Upper lobe of left lung (tissue), 4 donors: ENCODE measurements around the gene SELENOW.

Experiments
- EP300 ChIP-seq, 4 donors: sonication (generic); formaldehyde crosslinking; IDR thresholded peaks; one replicate each; pipeline ENCODE4 v1.5.1; 2017; ENCODE audit warnings: antibody characterized with exemption in 4 of 4, control low read depth in 2 of 4
- POLR2AphosphoS5 ChIP-seq, 2 donors: sonication (generic); formaldehyde crosslinking; IDR thresholded peaks; one replicate each; pipeline ENCODE4 v1.5.1; 2017; ENCODE audit warnings: antibody characterized with exemption in 2 of 2
- TF ChIP-seq, protein P1 (sequence below), 6 experiments: fragments of 450-650 bp in 4 of 6; fragments of 200-600 bp in 2 of 6; sonication (generic) in 2 of 6; IDR thresholded peaks; one replicate each; pipeline ENCODE4 v1.5.1; 2016 to 2019; ENCODE audit warnings: antibody characterized with exemption in 6 of 6

DNA sequence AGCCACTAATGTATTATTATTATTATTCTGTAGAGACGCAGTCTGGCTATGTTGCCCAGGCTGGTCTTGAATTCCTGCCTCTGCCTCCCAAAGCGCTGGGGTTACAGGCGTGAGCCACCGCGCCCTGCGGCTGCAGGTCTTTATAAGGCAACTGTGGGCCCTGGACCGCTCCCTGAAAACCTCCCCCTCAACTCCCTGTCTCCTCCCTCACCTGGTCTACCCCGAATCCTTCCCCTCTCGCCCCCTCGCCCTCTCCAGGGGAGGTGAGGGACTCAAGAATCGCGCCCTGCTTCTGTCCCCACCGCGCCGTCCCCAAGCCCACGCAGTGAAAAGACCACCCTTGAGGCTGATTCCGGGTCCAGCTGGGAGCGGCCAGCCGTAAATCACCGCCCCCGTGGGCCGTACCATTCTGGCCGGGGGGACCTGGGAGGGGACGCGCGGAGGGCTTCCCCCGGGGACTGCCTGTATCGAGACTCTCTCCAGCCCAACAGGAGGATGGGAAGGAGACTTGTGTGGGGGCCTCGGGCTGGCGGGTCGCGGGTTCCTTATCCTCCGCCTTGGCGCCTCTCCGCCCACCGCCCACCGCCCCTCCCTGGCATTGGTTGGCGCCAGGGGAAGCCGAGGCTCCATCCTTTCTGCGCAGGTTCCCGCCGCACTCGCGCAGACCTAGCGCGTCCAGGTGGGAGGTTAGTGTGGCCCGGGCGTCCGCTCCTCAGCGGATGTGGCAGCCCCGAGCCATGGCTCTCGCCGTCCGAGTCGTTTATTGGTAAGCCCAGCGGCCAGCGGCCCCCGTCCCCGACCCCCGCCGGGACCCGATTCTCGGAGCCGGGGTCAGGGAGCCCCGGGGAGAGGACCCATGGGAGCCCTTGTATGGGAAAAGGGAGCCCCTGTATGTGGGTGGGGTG, at the start of gene SELENOW:
- TF ChIP-seq EP300 (IDR thresholded peaks at IDR 0.05) (no peak), POLR2AphosphoS5 (IDR thresholded peaks at IDR 0.05) (peak; percentile 96 to 99)
- TF ChIP-seq, protein P1, sequence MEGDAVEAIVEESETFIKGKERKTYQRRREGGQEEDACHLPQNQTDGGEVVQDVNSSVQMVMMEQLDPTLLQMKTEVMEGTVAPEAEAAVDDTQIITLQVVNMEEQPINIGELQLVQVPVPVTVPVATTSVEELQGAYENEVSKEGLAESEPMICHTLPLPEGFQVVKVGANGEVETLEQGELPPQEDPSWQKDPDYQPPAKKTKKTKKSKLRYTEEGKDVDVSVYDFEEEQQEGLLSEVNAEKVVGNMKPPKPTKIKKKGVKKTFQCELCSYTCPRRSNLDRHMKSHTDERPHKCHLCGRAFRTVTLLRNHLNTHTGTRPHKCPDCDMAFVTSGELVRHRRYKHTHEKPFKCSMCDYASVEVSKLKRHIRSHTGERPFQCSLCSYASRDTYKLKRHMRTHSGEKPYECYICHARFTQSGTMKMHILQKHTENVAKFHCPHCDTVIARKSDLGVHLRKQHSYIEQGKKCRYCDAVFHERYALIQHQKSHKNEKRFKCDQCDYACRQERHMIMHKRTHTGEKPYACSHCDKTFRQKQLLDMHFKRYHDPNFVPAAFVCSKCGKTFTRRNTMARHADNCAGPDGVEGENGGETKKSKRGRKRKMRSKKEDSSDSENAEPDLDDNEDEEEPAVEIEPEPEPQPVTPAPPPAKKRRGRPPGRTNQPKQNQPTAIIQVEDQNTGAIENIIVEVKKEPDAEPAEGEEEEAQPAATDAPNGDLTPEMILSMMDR (IDR thresholded peaks at IDR 0.05) = no peak
